Astrocyte (in vitro differentiated cells and primary cell): ENCODE data around the gene DCAF6.

ENCODE experiments used
- EZH2 ChIP-seq: IDR thresholded peaks from 2 replicates; pipeline ENCODE4 v1.6.1; 2012; ENCODE audit warnings: mild to moderate bottlenecking, low read length, inconsistent platforms; ENCODE audit not compliant: insufficient read depth
- TF ChIP-seq, protein P1 (sequence below): IDR thresholded peaks from 2 replicates; pipeline ENCODE4 v1.5.1; 2011; ENCODE audit warnings: low read depth, mild to moderate bottlenecking, inconsistent platforms, low read length, moderate library complexity; ENCODE audit not compliant: insufficient read depth

DNA sequence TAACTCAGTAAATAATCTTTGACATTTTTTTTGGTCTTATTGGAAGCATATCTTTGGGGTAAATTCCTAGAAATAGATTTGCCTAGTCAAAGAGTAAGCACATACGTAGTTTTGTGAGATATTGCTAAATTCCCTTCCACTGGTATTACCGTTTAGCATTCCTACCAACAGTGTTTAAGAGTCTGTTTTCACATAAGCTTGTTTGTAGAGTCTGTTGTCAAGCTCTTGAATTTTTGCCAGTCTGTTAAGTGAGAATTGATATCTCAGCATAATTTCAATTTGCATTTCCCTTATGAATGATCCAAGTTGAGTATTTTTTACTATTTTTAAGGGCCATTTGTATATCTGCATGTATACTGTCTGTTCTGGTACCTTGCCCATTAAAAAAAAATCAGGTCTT, 37.3 kb downstream of the DCAF6 start:
- TF ChIP-seq, protein P1, sequence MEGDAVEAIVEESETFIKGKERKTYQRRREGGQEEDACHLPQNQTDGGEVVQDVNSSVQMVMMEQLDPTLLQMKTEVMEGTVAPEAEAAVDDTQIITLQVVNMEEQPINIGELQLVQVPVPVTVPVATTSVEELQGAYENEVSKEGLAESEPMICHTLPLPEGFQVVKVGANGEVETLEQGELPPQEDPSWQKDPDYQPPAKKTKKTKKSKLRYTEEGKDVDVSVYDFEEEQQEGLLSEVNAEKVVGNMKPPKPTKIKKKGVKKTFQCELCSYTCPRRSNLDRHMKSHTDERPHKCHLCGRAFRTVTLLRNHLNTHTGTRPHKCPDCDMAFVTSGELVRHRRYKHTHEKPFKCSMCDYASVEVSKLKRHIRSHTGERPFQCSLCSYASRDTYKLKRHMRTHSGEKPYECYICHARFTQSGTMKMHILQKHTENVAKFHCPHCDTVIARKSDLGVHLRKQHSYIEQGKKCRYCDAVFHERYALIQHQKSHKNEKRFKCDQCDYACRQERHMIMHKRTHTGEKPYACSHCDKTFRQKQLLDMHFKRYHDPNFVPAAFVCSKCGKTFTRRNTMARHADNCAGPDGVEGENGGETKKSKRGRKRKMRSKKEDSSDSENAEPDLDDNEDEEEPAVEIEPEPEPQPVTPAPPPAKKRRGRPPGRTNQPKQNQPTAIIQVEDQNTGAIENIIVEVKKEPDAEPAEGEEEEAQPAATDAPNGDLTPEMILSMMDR: no peak
- TF ChIP-seq EZH2: no peak
